ENCODE measurements around the gene ADA. TPM values are rescaled to one million over a fixed set of nuclear protein-coding genes. Genes with fewer than 3 reads are reported as not detected.

ADA gene
- total and polyA plus RNA-seq, 2 of the 13 experiments (the other 11 are each of a cell fraction or from before 2014, with no cell fraction given), result 2.5 to 11.3 TPM

GRCh38 chr20:44650771-44651433, 597 bp downstream of the ADA start (continued):
- peak; percentile 71; the same call in 1 of the 2 replicates for TF ChIP-seq ZNF280B (CRISPR knock-in tag; IDR thresholded peaks at IDR 0.05; ENCODE audit: borderline replicate concordance)
- peak; percentile 87; the same call in 1 of the 2 replicates for TF ChIP-seq TSC22D2 (CRISPR knock-in tag; IDR thresholded peaks at IDR 0.05; ENCODE audit: borderline replicate concordance)
- TF ChIP-seq ZNF564 (CRISPR knock-in tag; IDR thresholded peaks at IDR 0.05), result no peak
- peak; percentile 74; the same call in 1 of the 2 replicates for TF ChIP-seq ZNF776 (CRISPR knock-in tag; IDR thresholded peaks at IDR 0.05)
- no peak for TF ChIP-seq ZBTB20 (CRISPR knock-in tag; IDR thresholded peaks at IDR 0.05; ENCODE audit: borderline replicate concordance, low read depth)
- TF ChIP-seq ZBTB43 (CRISPR knock-in tag; conservative IDR thresholded peaks at IDR 0.05), result 0 out of 2 replicates have a peak, but pooled peaks have one; percentile 7
- 0 out of 2 replicates have a peak, but pooled peaks have one; percentile 30 for TF ChIP-seq HHEX (CRISPR knock-in tag; IDR thresholded peaks at IDR 0.05)
- TF ChIP-seq ZKSCAN1 (IDR thresholded peaks at IDR 0.05; ENCODE audit: low read length), result no peak
- TF ChIP-seq ZNF550 (CRISPR knock-in tag; IDR thresholded peaks at IDR 0.05; ENCODE audit: borderline replicate concordance), result no peak
- TF ChIP-seq ZNF552 (CRISPR knock-in tag; IDR thresholded peaks at IDR 0.05; ENCODE audit: borderline replicate concordance), result 0 out of 2 replicates have a peak, but pooled peaks have one; percentile 24
- TF ChIP-seq ZNF883 (CRISPR knock-in tag; IDR thresholded peaks at IDR 0.05; ENCODE audit: not compliant biosample characterization), result peak; percentile 4
- peak; percentile 63 for TF ChIP-seq HIVEP1 (CRISPR knock-in tag; IDR thresholded peaks at IDR 0.05)
- TF ChIP-seq KDM1A (CRISPR knock-in tag; IDR thresholded peaks at IDR 0.05), result peak; percentile 97
- TF ChIP-seq ZBTB46 (CRISPR knock-in tag; IDR thresholded peaks at IDR 0.05; ENCODE audit: borderline replicate concordance), result no peak
- TF ChIP-seq EED (CRISPR knock-in tag; IDR thresholded peaks at IDR 0.05), result peak; percentile 68; the same call in 1 of the 2 replicates
- TF ChIP-seq RBM39 (IDR thresholded peaks at IDR 0.05; ENCODE audit: low read depth, low read length, poor library complexity, severe bottlenecking), result peak; percentile 9
- TF ChIP-seq RXRB (CRISPR knock-in tag; IDR thresholded peaks at IDR 0.05; ENCODE audit: borderline replicate concordance), result 0 out of 2 replicates have a peak, but pooled peaks have one; percentile 23
- peak; percentile 58; the same call in 1 of the 2 replicates for TF ChIP-seq ZBTB4 (CRISPR knock-in tag; IDR thresholded peaks at IDR 0.05; ENCODE audit: borderline replicate concordance)
- no peak for TF ChIP-seq CHD4 (IDR thresholded peaks at IDR 0.05; ENCODE audit: borderline replicate concordance, low read length)
- 0 out of 2 replicates have a peak, but pooled peaks have one; percentile 14 for TF ChIP-seq SNAI1 (CRISPR knock-in tag; IDR thresholded peaks at IDR 0.05; ENCODE audit: borderline replicate concordance)
- no peak for TF ChIP-seq SP1 (IDR thresholded peaks at IDR 0.05)
- TF ChIP-seq SP1 (CRISPR knock-in tag; IDR thresholded peaks at IDR 0.05), result no peak

All from HepG2 (cell line).